NCI-H146 (cell line): ENCODE measurements around the gene P2RY8.
"Not testable (repeated sequence)": the region's sequence is repeated elsewhere in the genome, so short reads cannot be mapped to it uniquely, and the experiment has no call there.

Experiments used
- DNase-seq: peaks from one replicate; lab custom pipeline; 2025; lab: John Stamatoyannopoulos, UW

The P2RY8 gene

GRCh38 chrX:1487401-1487800 lies 49.6 kb downstream of the P2RY8 start:
- DNase-seq: no peak

GRCh38 chrX:1486749-1487361 lies 50.1 kb downstream of the P2RY8 start:
- DNase-seq: no peak

- no peak for DNase-seq
Measured at GRCh38 chrX:1486177-1486576, 50.8 kb downstream of the P2RY8 start.

GRCh38 chrX:1485033-1485432 lies 52.0 kb downstream of the P2RY8 start:
- no peak for DNase-seq

- no peak for DNase-seq
Measured at GRCh38 chrX:1484638-1485019, 52.4 kb downstream of the P2RY8 start.

GRCh38 chrX:1483843-1484637 lies 52.9 kb downstream of the P2RY8 start:
- no peak for DNase-seq

- DNase-seq: not testable (repeated sequence)
Measured at GRCh38 chrX:1482530-1482928, 54.5 kb downstream of the P2RY8 start.

GRCh38 chrX:1481636-1482529 lies 55.1 kb downstream of the P2RY8 start:
- DNase-seq: no peak

- DNase-seq: no peak
Measured at GRCh38 chrX:1480082-1480785, 56.8 kb downstream of the P2RY8 start.

- no peak for DNase-seq
Measured at GRCh38 chrX:1477801-1478458, 59.1 kb downstream of the P2RY8 start.

GRCh38 chrX:1477229-1477628 lies 59.8 kb downstream of the P2RY8 start:
- DNase-seq: no peak

GRCh38 chrX:1476682-1477081 lies 60.3 kb downstream of the P2RY8 start:
- DNase-seq: no peak

- no peak for DNase-seq
Measured at GRCh38 chrX:1475881-1476280, 61.1 kb downstream of the P2RY8 start.

GRCh38 chrX:1475481-1475880 lies 61.5 kb downstream of the P2RY8 start:
- DNase-seq: no peak

GRCh38 chrX:1474593-1474992 lies 62.4 kb downstream of the P2RY8 start:
- DNase-seq: not testable (repeated sequence)

- no peak for DNase-seq
Measured at GRCh38 chrX:1472975-1473374, 64.0 kb downstream of the P2RY8 start.

GRCh38 chrX:1468250-1468772 lies 68.7 kb downstream of the P2RY8 start:
- DNase-seq: no peak

GRCh38 chrX:1466971-1467561 lies 69.9 kb downstream of the P2RY8 start:
- DNase-seq: no peak

- no peak for DNase-seq
Measured at GRCh38 chrX:1466232-1466661, 70.7 kb downstream of the P2RY8 start.

GRCh38 chrX:1465286-1466231 lies 71.4 kb downstream of the P2RY8 start:
- DNase-seq: no peak
